ENCODE measurements around the gene GPHN. TPM values are rescaled to one million over a fixed set of nuclear protein-coding genes. Genes with fewer than 3 reads are reported as not detected.

The GPHN gene
- polyA plus RNA-seq, 2 of the 4 experiments (the other 2 are of a cell fraction), result 12.7 to 15.5 TPM

DNA sequence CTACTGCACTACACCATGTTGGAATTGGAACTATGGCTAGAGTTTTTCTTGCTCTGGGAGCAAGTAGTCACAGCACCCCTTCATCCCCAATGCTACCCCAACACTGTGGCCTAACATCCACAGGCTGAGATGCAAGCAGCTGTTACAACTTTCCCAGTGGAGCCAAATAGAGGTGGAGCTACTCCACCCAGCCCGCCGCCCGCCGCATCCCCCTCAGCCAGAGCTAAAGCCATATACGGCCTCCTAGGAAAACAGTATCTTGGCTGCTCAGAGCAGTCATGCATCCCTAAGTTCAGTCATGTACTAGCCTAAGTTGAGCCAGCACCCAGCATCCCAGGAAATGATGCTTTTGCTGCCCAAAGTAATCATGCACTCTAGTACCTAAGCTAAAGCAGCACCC lies 664.1 kb downstream of the GPHN start:
- TF ChIP-seq HOXB13 (CRISPR knock-in tag; IDR thresholded peaks at IDR 0.05; ENCODE audit: low read depth) (no peak), HEYL (CRISPR knock-in tag; IDR thresholded peaks at IDR 0.05) (no peak), ZFP36 (IDR thresholded peaks at IDR 0.05; ENCODE audit: borderline replicate concordance, partially characterized antibody) (no peak), EP300 (IDR thresholded peaks at IDR 0.05) (no peak), CEBPB (IDR thresholded peaks at IDR 0.05) (no peak), MAFK (IDR thresholded peaks at IDR 0.05; ENCODE audit: partially characterized antibody) (no peak), HDAC2 (IDR thresholded peaks at IDR 0.05) (no peak), FOSB (CRISPR knock-in tag; IDR thresholded peaks at IDR 0.05) (no peak)
- TF ChIP-seq, protein P1, sequence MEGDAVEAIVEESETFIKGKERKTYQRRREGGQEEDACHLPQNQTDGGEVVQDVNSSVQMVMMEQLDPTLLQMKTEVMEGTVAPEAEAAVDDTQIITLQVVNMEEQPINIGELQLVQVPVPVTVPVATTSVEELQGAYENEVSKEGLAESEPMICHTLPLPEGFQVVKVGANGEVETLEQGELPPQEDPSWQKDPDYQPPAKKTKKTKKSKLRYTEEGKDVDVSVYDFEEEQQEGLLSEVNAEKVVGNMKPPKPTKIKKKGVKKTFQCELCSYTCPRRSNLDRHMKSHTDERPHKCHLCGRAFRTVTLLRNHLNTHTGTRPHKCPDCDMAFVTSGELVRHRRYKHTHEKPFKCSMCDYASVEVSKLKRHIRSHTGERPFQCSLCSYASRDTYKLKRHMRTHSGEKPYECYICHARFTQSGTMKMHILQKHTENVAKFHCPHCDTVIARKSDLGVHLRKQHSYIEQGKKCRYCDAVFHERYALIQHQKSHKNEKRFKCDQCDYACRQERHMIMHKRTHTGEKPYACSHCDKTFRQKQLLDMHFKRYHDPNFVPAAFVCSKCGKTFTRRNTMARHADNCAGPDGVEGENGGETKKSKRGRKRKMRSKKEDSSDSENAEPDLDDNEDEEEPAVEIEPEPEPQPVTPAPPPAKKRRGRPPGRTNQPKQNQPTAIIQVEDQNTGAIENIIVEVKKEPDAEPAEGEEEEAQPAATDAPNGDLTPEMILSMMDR (IDR thresholded peaks at IDR 0.05), result no peak
- TF ChIP-seq, protein P2, sequence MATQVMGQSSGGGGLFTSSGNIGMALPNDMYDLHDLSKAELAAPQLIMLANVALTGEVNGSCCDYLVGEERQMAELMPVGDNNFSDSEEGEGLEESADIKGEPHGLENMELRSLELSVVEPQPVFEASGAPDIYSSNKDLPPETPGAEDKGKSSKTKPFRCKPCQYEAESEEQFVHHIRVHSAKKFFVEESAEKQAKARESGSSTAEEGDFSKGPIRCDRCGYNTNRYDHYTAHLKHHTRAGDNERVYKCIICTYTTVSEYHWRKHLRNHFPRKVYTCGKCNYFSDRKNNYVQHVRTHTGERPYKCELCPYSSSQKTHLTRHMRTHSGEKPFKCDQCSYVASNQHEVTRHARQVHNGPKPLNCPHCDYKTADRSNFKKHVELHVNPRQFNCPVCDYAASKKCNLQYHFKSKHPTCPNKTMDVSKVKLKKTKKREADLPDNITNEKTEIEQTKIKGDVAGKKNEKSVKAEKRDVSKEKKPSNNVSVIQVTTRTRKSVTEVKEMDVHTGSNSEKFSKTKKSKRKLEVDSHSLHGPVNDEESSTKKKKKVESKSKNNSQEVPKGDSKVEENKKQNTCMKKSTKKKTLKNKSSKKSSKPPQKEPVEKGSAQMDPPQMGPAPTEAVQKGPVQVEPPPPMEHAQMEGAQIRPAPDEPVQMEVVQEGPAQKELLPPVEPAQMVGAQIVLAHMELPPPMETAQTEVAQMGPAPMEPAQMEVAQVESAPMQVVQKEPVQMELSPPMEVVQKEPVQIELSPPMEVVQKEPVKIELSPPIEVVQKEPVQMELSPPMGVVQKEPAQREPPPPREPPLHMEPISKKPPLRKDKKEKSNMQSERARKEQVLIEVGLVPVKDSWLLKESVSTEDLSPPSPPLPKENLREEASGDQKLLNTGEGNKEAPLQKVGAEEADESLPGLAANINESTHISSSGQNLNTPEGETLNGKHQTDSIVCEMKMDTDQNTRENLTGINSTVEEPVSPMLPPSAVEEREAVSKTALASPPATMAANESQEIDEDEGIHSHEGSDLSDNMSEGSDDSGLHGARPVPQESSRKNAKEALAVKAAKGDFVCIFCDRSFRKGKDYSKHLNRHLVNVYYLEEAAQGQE (IDR thresholded peaks at IDR 0.05), result no peak
- TF ChIP-seq, protein P3, sequence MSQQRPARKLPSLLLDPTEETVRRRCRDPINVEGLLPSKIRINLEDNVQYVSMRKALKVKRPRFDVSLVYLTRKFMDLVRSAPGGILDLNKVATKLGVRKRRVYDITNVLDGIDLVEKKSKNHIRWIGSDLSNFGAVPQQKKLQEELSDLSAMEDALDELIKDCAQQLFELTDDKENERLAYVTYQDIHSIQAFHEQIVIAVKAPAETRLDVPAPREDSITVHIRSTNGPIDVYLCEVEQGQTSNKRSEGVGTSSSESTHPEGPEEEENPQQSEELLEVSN (IDR thresholded peaks at IDR 0.05; ENCODE audit: borderline replicate concordance, low read depth), result no peak
- FAIRE-seq (no peak), DNase-seq (ENCODE audit: low read depth in 1 of 2, low spot score in 1 of 2) (no peak), ATAC-seq (no peak)
- Histone ChIP-seq H3K9me3 (peaks cover 8% of the 10 kb centered on the region; the same call in 1 of the 3 replicates), H3K4me3 (no peak overlapping the region), H3K27ac (no peak overlapping the region), H3K4me2 (no peak overlapping the region), H3K4me1 (peaks cover 12% of the 10 kb centered on the region)
- ChIA-PET CTCF (interaction anchor here (0.9 to 2.4 kb wide), 3 partner anchors 9 to 188 kb away, joined by 3 to 11 read pairs (median 3); partner anchors contain the start of gene EIF2S1), POLR2A (no interaction called here)
- 94% methylated on average over 5 of the region's 5 CpGs for WGBS (ENCODE audit: missing lambda C conversion rate)

DNA sequence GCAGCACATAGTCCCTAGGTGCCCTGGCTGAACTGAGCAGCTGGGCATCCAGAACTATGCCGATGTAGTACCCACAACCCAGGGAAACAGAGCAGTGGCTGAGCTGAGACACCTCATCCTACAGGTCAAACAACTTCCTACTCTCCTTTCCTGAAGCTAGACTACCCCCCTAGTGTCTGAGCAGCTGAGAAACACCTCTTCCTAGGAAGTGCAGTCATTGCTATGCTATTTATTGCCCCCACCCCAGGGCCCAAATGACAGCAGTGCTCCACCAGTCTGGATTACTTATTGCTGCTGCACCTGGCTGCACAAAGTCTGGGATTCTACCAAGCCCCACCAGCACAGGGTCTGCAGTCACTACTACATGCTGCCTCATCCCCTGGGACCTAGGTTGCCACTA lies 664.6 kb downstream of the GPHN start:
- Histone ChIP-seq H3K27ac (no peak overlapping the region), H3K4me1 (peaks cover 8% of the 10 kb centered on the region), H3K4me3 (no peak overlapping the region), H3K4me2 (no peak overlapping the region), H3K9me3 (peaks cover 8% of the 10 kb centered on the region; the same call in 1 of the 3 replicates)
- no peak for DNase-seq (ENCODE audit: low read depth in 1 of 2, low spot score in 1 of 2)
- ATAC-seq, result no peak
- CTCF ChIA-PET, result interaction anchor here (0.9 to 1.4 kb wide), 2 partner anchors 8 to 188 kb away, joined by 3 read pairs; partner anchors contain the start of gene EIF2S1
- no peak for FAIRE-seq
- TF ChIP-seq NFE2L2 (conservative IDR thresholded peaks at IDR 0.05; ENCODE audit: low read length), result no peak
- no peak for TF ChIP-seq KDM1A (IDR thresholded peaks at IDR 0.05; ENCODE audit: low read depth)
- 82% methylated on average over 1 of the region's 1 CpG for WGBS (ENCODE audit: missing lambda C conversion rate)
- POLR2A ChIA-PET, result no interaction called here

DNA sequence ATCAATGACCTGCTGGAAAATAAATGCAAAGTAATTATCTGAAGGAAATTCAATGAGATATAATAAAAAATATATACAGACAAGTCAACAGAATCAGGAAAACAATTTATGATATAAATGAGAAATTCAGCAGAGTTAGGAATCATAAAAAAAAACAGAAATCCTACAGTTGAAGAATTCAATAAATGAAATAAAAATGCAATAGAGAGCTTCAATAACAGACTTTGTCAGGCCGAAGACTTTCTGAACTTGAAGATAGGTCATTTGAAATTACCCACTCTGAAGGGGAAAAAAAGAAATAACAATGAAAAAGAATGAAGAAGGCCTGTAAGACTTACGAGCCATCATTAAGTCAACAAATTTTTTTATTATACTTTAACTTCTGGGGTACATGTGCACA lies 665.8 kb downstream of the GPHN start:
- CTCF ChIA-PET, result interaction anchor here (1.0 to 1.3 kb wide), 2 partner anchors 112 to 550 kb away, joined by 3 read pairs; no protein-coding TSS in a partner anchor
- POLR2A ChIA-PET, result no interaction called here
- no peak for FAIRE-seq
- H3K4me3 ChIP-seq, result no peak overlapping the region
- DNase-seq (ENCODE audit: low read depth in 1 of 2, low spot score in 1 of 2), result no peak
- no peak for ATAC-seq
- peaks cover 12% of the 10 kb centered on the region; the same call in 2 of the 3 replicates for H3K9me3 ChIP-seq
- H3K4me1 ChIP-seq, result no peaks in the 10 kb centered on the region
- 84% methylated on average over 2 of the region's 2 CpGs for WGBS (ENCODE audit: missing lambda C conversion rate)
- TF ChIP-seq CBX2 (IDR thresholded peaks at IDR 0.05; ENCODE audit: borderline replicate concordance, low read depth) (no peak), FOSL2 (IDR thresholded peaks at IDR 0.05) (no peak), FOSL2 (CRISPR knock-in tag; IDR thresholded peaks at IDR 0.05) (no peak), EP300 (IDR thresholded peaks at IDR 0.05) (no peak), ZC3H11A (IDR thresholded peaks at IDR 0.05) (no peak), RFX5 (IDR thresholded peaks at IDR 0.05) (no peak), CBX8 (IDR thresholded peaks at IDR 0.05) (no peak), EHMT2 (IDR thresholded peaks at IDR 0.05; ENCODE audit: low read depth) (no peak), NFE2L2 (conservative IDR thresholded peaks at IDR 0.05; ENCODE audit: low read length) (no peak), KDM1A (IDR thresholded peaks at IDR 0.05; ENCODE audit: low read depth) (no peak), CHD2 (IDR thresholded peaks at IDR 0.05; ENCODE audit: low read length, partially characterized antibody) (no peak), TP53 (CRISPR knock-in tag; IDR thresholded peaks at IDR 0.05) (no peak)
- TF ChIP-seq, protein P4, sequence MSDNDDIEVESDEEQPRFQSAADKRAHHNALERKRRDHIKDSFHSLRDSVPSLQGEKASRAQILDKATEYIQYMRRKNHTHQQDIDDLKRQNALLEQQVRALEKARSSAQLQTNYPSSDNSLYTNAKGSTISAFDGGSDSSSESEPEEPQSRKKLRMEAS (IDR thresholded peaks at IDR 0.05), result no peak
- TF ChIP-seq, protein P5, sequence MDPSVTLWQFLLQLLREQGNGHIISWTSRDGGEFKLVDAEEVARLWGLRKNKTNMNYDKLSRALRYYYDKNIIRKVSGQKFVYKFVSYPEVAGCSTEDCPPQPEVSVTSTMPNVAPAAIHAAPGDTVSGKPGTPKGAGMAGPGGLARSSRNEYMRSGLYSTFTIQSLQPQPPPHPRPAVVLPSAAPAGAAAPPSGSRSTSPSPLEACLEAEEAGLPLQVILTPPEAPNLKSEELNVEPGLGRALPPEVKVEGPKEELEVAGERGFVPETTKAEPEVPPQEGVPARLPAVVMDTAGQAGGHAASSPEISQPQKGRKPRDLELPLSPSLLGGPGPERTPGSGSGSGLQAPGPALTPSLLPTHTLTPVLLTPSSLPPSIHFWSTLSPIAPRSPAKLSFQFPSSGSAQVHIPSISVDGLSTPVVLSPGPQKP (IDR thresholded peaks at IDR 0.05; ENCODE audit: low read depth, low read length), result no peak
- TF ChIP-seq, protein P6, sequence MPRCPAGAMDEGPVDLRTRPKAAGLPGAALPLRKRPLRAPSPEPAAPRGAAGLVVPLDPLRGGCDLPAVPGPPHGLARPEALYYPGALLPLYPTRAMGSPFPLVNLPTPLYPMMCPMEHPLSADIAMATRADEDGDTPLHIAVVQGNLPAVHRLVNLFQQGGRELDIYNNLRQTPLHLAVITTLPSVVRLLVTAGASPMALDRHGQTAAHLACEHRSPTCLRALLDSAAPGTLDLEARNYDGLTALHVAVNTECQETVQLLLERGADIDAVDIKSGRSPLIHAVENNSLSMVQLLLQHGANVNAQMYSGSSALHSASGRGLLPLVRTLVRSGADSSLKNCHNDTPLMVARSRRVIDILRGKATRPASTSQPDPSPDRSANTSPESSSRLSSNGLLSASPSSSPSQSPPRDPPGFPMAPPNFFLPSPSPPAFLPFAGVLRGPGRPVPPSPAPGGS (IDR thresholded peaks at IDR 0.05), result no peak
- TF ChIP-seq, protein P3 (IDR thresholded peaks at IDR 0.05; ENCODE audit: borderline replicate concordance, low read depth), result no peak
- H3K4me2 ChIP-seq, result no peak overlapping the region
- H3K27ac ChIP-seq, result no peak overlapping the region

Measured in A549 (cell line).